GM08714 (cell line): ENCODE data around the gene TNS3.

Source experiments
- H3K4me3 ChIP-seq: fragments of 200-500 bp; sonication (Bioruptor generic); 2 replicates; pipeline ENCODE4 v1.5.1; 2014; ENCODE audit warnings: mild to moderate bottlenecking, low read length, inconsistent platforms
- ZNF274 ChIP-seq: IDR thresholded peaks from 2 replicates; pipeline ENCODE4 v1.6.1; 2012; ENCODE audit warnings: mild to moderate bottlenecking, low read depth, low read length

TNS3 gene

GRCh38 chr7:47322731-47323130 is 259.2 kb downstream of the TNS3 start:
- no peak for TF ChIP-seq ZNF274
- H3K4me3 ChIP-seq = no peak overlapping the region

GRCh38 chr7:47320296-47320695 is 261.6 kb downstream of the TNS3 start:
- no peak for TF ChIP-seq ZNF274
- H3K4me3 ChIP-seq = no peak overlapping the region

DNA sequence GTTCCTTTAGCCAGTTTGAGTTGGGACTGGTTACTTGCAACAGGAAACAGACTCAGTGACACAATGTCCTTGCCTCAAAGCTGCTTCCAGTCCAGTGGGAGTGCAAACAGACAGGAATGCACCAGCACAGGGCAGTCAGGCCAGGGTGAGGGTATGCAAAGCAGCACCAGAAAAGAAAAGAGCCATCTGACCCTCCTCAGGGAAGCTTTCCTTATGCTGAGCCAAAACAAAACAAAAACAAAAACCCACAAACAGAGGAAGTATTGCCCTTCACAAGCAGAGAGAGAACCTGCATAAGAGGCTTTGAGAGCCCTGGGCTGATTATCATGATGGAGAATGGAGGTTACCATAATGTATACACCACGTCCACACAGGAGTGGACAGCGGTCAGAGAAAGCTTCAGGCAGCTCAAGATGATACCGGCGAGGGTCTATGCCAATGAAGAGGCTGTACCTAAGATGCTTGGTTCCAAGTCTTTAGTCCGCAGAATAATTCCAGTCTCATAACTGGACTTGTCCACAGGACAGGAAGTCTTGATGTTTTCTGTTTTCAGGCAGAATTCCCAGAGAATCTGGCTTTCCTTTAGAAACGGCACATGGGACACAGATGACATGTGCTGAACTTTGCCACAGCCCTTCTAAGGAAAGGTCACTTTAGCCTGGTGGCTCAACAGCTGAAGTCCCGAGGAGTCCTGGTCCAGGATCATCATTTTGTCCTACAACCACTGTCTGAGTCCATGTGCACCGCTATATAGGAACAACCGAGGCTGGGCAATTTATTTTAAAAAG is 263.3 kb downstream of the TNS3 start:
- H3K4me3 ChIP-seq = no peak overlapping the region
- no peak for TF ChIP-seq ZNF274

GRCh38 chr7:47317487-47317886 is 264.4 kb downstream of the TNS3 start:
- no peak for TF ChIP-seq ZNF274
- H3K4me3 ChIP-seq = no peak overlapping the region

DNA sequence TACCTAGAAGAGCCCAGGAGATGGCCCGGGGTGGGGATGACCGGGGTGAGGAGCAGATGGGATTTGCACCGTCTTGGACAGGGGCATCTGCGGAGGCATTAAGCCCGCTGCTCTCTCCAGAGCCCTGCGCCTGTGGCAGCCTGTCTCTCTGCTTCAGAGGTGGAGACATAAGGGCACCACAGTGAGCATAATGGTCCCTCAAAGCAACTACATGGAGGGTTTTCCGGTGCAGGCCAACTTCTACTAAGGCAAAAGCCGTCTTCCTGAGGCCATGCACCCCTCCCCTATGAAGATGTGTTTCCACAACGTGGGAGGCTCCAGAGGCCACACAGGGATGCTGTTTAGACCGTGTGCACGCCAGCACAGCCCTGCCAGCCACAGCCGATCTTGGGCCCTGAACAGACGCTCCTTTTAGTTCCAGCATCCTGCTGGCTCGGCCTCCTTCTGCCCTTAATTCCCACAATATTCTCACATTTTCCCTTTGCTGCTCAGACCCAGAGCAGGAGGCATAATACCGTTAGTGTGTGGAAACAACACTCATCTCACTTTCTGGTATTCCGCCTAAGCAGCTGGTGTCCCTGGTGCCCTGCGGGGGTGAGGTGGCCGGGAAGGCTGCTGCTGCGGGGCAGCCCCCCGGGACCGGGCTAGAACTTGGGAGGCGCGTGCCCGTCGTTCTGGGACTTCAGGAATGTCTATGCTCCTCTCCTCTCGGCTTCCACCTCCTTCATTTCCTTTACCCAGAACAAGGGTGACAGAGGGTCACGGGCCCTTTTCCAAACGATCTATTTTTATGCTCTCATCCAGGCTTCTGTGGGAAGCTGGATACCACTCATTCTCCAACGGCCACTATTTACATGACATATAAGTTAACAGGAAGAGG is 266.9 kb downstream of the TNS3 start:
- H3K4me3 ChIP-seq = no peak overlapping the region
- TF ChIP-seq ZNF274 = no peak

DNA sequence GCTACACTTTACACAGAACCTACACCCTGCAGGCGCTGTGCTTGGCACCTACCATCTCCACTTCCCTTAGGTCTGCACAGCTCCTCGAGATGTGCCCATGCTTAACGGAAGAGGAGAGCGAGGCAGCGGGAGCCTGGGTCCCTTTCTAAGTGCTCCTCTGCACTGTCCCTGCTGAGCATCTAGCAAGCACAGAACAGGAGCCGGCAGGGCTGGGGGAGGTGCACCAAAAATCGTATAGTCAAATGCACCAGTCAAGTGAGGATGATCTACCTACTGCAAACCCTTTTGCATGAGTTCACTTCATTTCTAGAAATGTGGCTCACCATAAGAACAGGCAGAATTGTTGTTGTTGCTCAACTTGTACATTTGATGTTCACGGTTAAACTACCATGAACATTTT is 267.7 kb downstream of the TNS3 start:
- no peak for TF ChIP-seq ZNF274

GRCh38 chr7:47313564-47313963 is 268.3 kb downstream of the TNS3 start:
- H3K4me3 ChIP-seq = no peak overlapping the region
- TF ChIP-seq ZNF274 = no peak

More for the DNA sequence above, 267.7 kb downstream of the TNS3 start:
- no peak overlapping the region for H3K4me3 ChIP-seq

- TF ChIP-seq ZNF274 = no peak
- no peak overlapping the region for H3K4me3 ChIP-seq
Observed at GRCh38 chr7:47311891-47312290, 270.0 kb downstream of the TNS3 start.

GRCh38 chr7:47310020-47310419 is 271.9 kb downstream of the TNS3 start:
- H3K4me3 ChIP-seq = no peak overlapping the region
- no peak for TF ChIP-seq ZNF274

- no peak overlapping the region for H3K4me3 ChIP-seq
- no peak for TF ChIP-seq ZNF274
Observed at GRCh38 chr7:47308808-47309207, 273.1 kb downstream of the TNS3 start.

DNA sequence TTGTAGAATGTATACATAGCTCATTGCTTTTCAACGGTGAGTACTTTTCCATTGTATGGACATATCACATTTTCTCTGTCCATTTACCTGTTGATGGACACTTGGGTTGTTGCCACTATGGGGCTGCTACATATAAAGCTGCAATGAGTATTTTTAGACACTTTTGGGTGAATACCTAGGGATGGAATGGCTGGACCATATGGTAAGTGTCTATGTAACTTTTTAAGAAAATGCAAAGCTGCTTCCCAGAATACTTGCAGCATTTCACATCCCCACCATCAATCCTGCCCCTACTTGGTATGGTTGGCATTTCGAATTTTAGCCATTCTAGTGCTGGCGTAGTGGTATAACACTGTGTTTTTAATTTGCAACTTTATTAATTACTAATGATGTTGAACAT is 274.6 kb downstream of the TNS3 start:
- TF ChIP-seq ZNF274 = no peak
- no peak overlapping the region for H3K4me3 ChIP-seq

DNA sequence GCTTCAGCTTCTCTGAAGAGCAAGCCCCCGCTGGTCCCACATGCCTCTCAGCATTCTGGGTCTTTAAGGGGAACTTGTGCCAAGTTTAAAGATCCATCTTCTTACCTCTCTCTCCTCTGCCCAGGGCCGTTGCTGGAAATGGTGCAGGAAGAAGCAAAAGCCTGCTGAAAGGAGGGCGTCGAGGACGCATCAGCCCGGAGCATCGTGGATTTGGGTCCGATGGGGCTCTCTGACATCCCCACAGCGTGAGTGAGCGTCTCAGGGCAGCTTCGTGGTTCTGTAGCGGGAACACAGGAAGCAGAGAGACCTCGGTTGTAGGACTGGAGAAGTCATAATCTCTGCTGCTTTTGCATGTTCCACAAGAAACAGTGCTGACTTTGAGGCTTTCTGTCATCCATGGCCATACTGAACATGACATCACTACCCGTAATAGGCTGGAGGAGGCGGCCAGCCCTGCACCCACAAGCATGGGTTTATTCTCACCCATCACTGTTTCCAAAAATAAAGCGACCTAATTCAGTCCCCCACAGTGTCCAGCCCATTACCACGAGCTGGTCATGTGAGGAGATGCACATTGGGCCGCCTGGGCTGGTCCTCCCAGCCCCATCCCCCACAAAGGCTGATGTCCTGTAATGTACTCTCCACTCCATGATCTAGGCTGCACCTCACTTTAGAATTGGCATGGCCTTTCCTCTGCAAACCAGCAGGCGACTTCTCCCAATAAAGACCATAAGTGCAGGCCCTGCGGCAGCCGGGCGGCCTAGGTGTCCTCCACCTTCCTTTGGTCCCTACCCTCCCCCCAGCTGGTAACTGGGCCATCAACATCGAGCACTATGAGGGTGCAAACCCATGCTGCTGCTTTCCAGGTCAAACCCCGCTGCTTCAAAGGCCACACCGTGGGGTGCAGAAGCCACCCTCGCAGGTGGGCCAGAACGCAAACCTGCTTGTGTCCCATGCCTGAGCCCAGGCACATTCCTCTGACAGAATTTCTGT is 276.9 kb downstream of the TNS3 start:
- TF ChIP-seq ZNF274 = no peak
- no peak overlapping the region for H3K4me3 ChIP-seq

DNA sequence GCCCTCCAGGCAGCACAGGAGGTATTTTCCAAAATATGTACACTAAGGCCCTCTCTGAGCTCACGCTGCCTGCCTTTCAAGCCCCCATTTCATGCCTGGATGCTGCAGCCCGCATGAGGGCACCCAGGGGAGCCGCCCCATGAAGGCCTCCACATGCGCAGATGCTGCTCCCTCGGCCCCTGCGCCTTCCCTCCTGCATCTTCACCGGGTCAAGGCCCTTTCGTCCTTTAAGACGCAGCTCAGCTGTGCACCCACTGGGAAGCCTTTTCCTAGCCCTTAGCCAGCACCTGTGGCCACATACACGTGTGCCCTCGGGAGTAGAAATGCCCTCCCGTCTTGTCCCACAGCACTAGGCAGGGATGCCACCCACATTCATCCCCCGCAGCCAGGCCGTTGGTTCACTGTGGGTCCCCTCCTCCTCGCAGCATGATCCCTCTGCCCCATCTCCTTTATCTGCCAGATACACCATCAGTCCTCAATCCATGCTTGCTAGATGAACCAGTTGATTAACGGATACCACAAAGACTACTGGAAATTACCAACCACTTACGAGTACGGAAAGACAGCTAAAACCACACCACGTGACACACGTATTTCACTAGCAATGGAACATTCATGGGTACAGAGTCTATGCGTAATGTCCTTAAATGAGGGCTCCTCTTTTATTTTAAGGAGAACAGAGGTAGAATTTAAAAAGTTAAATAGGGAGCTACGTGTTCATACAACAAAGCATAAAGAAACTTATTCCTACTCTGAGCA is 278.0 kb downstream of the TNS3 start:
- H3K4me3 ChIP-seq = no peak overlapping the region
- no peak for TF ChIP-seq ZNF274
